HepG2 (cell line): ENCODE measurements around the gene TMEM150C. TPM values are rescaled to one million over a fixed set of nuclear protein-coding genes. Genes with fewer than 3 reads are reported as not detected.

ENCODE experiments used
- ATAC-seq: fragments of 200-7000 bp; cut with Tn5 transposase; 3 replicates; pipeline ENCODE4 v1.9.1; 2020; ENCODE audit warnings: mild to moderate bottlenecking, moderate library complexity
- BruUV-seq: library from RNA; stranded (reverse); fragments of 400-500 nt; replicated peaks from 2 replicates; lab custom pipeline; 2021; lab: Mats Ljungman, UMichigan
- CTCF ChIA-PET: fragments of 300-600 bp; formaldehyde crosslinking; extraction: SDS; loops from one replicate; lab custom pipeline; 2021; ENCODE audit warnings: low total read pairs, inconsistent platforms, low intra/inter-chr PET ratio; lab: Yijun Ruan, JAX
- POLR2A ChIA-PET: fragments of 350-600 bp; sonication (Branson Sonifier 250); formaldehyde crosslinking; loops from one replicate; lab custom pipeline; 2020; ENCODE audit warnings: antibody characterized with exemption, inconsistent platforms; lab: Yijun Ruan, JAX
- DNase-seq: peaks from one replicate; pipeline ENCODE4 v3.0.0-alpha.2; 2015; ENCODE audit warnings: low spot score
- FAIRE-seq: peaks from 3 replicates; lab custom pipeline; 2011; peaks lifted over from hg19 to GRCh38; lab: Jason Lieb, UNC
- H2AFZ ChIP-seq: one replicate; pipeline ENCODE4 v1.6.1; 2011; ENCODE audit warnings: low read length, inconsistent platforms
- H3K27ac ChIP-seq: fragments of 300-600 bp; 3 replicates; pipeline ENCODE4 v1.8.0; 2011; ENCODE audit warnings: mixed run types, mild to moderate bottlenecking, mixed read lengths, low read length, inconsistent platforms; ENCODE audit not compliant: insufficient read depth; ENCODE audit errors: extremely low read length
- H3K27me3 ChIP-seq, 2 experiments: fragments of 200-600 bp in 1 of 2; 2 replicates in 1 of 2; 3 replicates in 1 of 2; pipeline versions ENCODE4 v1.6.0 to v1.8.0; 2011; ENCODE audit warnings: low read length in 2 of 2, mild to moderate bottlenecking in 2 of 2, moderate library complexity in 2 of 2, inconsistent platforms in 1 of 2; ENCODE audit not compliant: insufficient read depth in 2 of 2, control insufficient read depth in 1 of 2
- H3K36me3 ChIP-seq, 2 experiments: fragments of 200-600 bp in 1 of 2; replicated peaks in 1 of 2; 2 replicates in 1 of 2; 3 replicates in 1 of 2; pipeline versions ENCODE4 v1.5.1 to v1.8.0; 2011; ENCODE audit warnings: low read length in 2 of 2, inconsistent platforms in 1 of 2; ENCODE audit not compliant: insufficient read depth in 2 of 2, control insufficient read depth in 1 of 2
- H3K4me1 ChIP-seq: 2 replicates; pipeline ENCODE4 v1.5.1; 2012; ENCODE audit warnings: low read length, inconsistent platforms; ENCODE audit not compliant: insufficient read depth
- H3K4me2 ChIP-seq: 2 replicates; pipeline ENCODE4 v1.6.0; 2011; ENCODE audit warnings: low read depth, low read length, inconsistent platforms
- H3K4me3 ChIP-seq, 3 experiments: fragments of 200-600 bp in 1 of 3; sonication (generic), shearing (Covaris generic) in 1 of 3; replicated peaks in 1 of 3; 2 replicates each; pipeline ENCODE4 v1.5.1; 2011 to 2016; ENCODE audit warnings: low read length in 3 of 3, inconsistent platforms in 2 of 3, low read depth in 2 of 3, mild to moderate bottlenecking in 2 of 3, control low read depth in 1 of 3, mixed read lengths in 1 of 3; ENCODE audit not compliant: insufficient read depth in 1 of 3
- H3K79me2 ChIP-seq: one replicate; pipeline ENCODE4 v1.6.1; 2011; ENCODE audit warnings: low read length, inconsistent platforms; ENCODE audit not compliant: insufficient read depth
- H3K9ac ChIP-seq: 2 replicates; pipeline ENCODE4 v1.6.0; 2011; ENCODE audit warnings: mild to moderate bottlenecking, low read depth, low read length, inconsistent platforms; ENCODE audit not compliant: insufficient read depth
- H3K9me3 ChIP-seq: 2 replicates; pipeline ENCODE4 v1.5.1; 2012; ENCODE audit warnings: mild to moderate bottlenecking, low read length
- H4K20me1 ChIP-seq: 2 replicates; pipeline ENCODE4 v1.6.0; 2011; ENCODE audit warnings: inconsistent platforms, mild to moderate bottlenecking, low read length, moderate library complexity; ENCODE audit not compliant: insufficient read depth
- CCDC6 ChIP-seq: sonication (generic); formaldehyde crosslinking; IDR thresholded peaks from 2 replicates; pipeline ENCODE4 v1.8.1; 2022; ENCODE audit warnings: mild to moderate bottlenecking, missing genetic modification reagents, moderate library complexity
- HNF1A ChIP-seq, 2 experiments: sonication (generic) in 1 of 2; formaldehyde crosslinking in 1 of 2; IDR thresholded peaks; 2 replicates each; pipeline versions ENCODE4 v1.4.0 to v1.6.1; 2016 to 2020; ENCODE audit warnings: borderline replicate concordance in 1 of 2, low read depth in 1 of 2, mild to moderate bottlenecking in 1 of 2, missing genetic modification reagents in 1 of 2
- TOPORS ChIP-seq: sonication (generic); formaldehyde crosslinking; IDR thresholded peaks from 2 replicates; pipeline ENCODE4 v1.8.0; 2023; ENCODE audit warnings: mild to moderate bottlenecking, missing genetic modification reagents
- ZMAT3 ChIP-seq: sonication (generic); formaldehyde crosslinking; conservative IDR thresholded peaks from 2 replicates; pipeline ENCODE4 v1.7.0; 2021; ENCODE audit warnings: missing genetic modification reagents
- ZNF275 ChIP-seq: sonication (generic); formaldehyde crosslinking; IDR thresholded peaks from 2 replicates; pipeline ENCODE4 v1.8.0; 2022; ENCODE audit warnings: missing genetic modification reagents, mild to moderate bottlenecking, inconsistent platforms, borderline replicate concordance
- ZNF691 ChIP-seq: sonication (generic); formaldehyde crosslinking; IDR thresholded peaks from 2 replicates; pipeline ENCODE4 v1.4.0; 2020; ENCODE audit warnings: missing genetic modification reagents, low read depth, mild to moderate bottlenecking, borderline replicate concordance
- ZNF768 ChIP-seq: sonication (generic); formaldehyde crosslinking; IDR thresholded peaks from 2 replicates; pipeline ENCODE4 v1.4.0; 2020; ENCODE audit warnings: missing genetic modification reagents
- ZSCAN30 ChIP-seq: sonication (generic); formaldehyde crosslinking; IDR thresholded peaks from 2 replicates; pipeline ENCODE4 v1.5.0; 2020; ENCODE audit warnings: mild to moderate bottlenecking, missing genetic modification reagents
- WGBS: methylation state at CpG from one replicate; pipeline ENCODE4 v1.1.6; 2017; ENCODE audit warnings: low lambda C conversion rate; 5-methylcytosine and 5-hydroxymethylcytosine counted together
- in situ Hi-C: cut with HindIII; loops from 2 replicates; pipeline ENCODE4 v1.10.0; 2017; ENCODE audit warnings: low pct_unique_long_range_greater_than_20kb; ENCODE audit not compliant: extremely low pct_ligation_motif_present
- intact Hi-C: fragments of 100-400 bp; cut with micrococcal nuclease; formaldehyde crosslinking; loops from one replicate; pipeline ENCODE4 v1.10.0; 2022; ENCODE audit not compliant: unreplicated experiment
- polyA plus RNA-seq, 8 experiments: library from polyadenylated mRNA; depleted of rRNA in 3 of 8; stranded (reverse) in 7 of 8; unstranded in 1 of 8; fragments of >200 nt; fragmentation: Illumina TruSeq in 4 of 8; extraction: Trizol in 4 of 8; gene quantifications; 2 replicates each; pipeline versions ENCODE4 v1.2.1 to v1.2.3, GENCODE V29; 2011 to 2016; ENCODE audit warnings: low read depth in 4 of 8, missing spikeins in 1 of 8, mixed read lengths in 1 of 8; ENCODE audit not compliant: insufficient read depth in 1 of 8
- total RNA-seq, 5 experiments: library from RNA; depleted of rRNA; stranded (reverse); fragments of >200 nt; fragmentation: Illumina TruSeq; extraction: Trizol; gene quantifications; 2 replicates each; pipeline ENCODE4 v1.2.3, GENCODE V29; 2016; ENCODE audit warnings: low read depth in 1 of 5

TMEM150C gene
- total and polyA plus RNA-seq, 2 of the 13 experiments (the other 11 are each of a cell fraction or from before 2014, with no cell fraction given): 0.33 to 0.42 TPM

- TF ChIP-seq HNF1A (IDR thresholded peaks at IDR 0.05; ENCODE audit: low read depth) (no peak), HNF1A (CRISPR knock-in tag; IDR thresholded peaks at IDR 0.05; ENCODE audit: borderline replicate concordance) (no peak)
Measured at GRCh38 chr4:82593411-82593810, 31.6 kb upstream of the TMEM150C start (continued).

- Histone ChIP-seq H3K27ac (no peak overlapping the region), H3K4me2 (no peak overlapping the region), H3K9ac (no peak overlapping the region), H3K9me3 (no peaks in the 10 kb centered on the region), H4K20me1 (no peaks in the 10 kb centered on the region), H3K27me3 (no peaks in the 10 kb centered on the region), H3K4me3 (no peak overlapping the region), H2AFZ (no peak overlapping the region), H3K36me3 (no peaks in the 10 kb centered on the region), H3K79me2 (no peaks in the 10 kb centered on the region), H3K4me1 (no peaks in the 10 kb centered on the region)
- no TSS peak for BruUV-seq
- 84% methylated on average over 3 of the region's 3 CpGs for WGBS
- ChIA-PET POLR2A (no interaction called here), CTCF (no interaction called here)
- DNase-seq: no peak
- no peak for FAIRE-seq
- in situ Hi-C loops (no loop called here), intact Hi-C loops (no loop called here)
- no peak for TF ChIP-seq ZMAT3 (CRISPR knock-in tag)
- no peak for TF ChIP-seq ZSCAN30 (CRISPR knock-in tag)
- no peak for TF ChIP-seq ZNF768 (CRISPR knock-in tag)
- no peak for TF ChIP-seq TOPORS (CRISPR knock-in tag)
- TF ChIP-seq CCDC6 (CRISPR knock-in tag): no peak
- TF ChIP-seq ZNF691 (CRISPR knock-in tag): no peak
- TF ChIP-seq ZNF275: no peak
- no peak for ATAC-seq
Measured at GRCh38 chr4:82592639-82593038, 30.9 kb upstream of the TMEM150C start.
